SK-N-SH treated with all-trans-retinoic acid at 6 μM for 48 hours (cell line): ENCODE data around the gene SYNDIG1.
"Not testable (repeated sequence)": the region's sequence is repeated elsewhere in the genome, so short reads cannot be mapped to it uniquely, and the experiment has no call there.

ENCODE experiments used
- ATAC-seq: fragments of 200-7000 bp; cut with Tn5 transposase; 3 replicates; pipeline ENCODE4 v1.9.1; 2020; ENCODE audit warnings: mild to moderate bottlenecking, moderate library complexity
- ARNTL ChIP-seq: fragments of 450-650 bp; formaldehyde crosslinking; IDR thresholded peaks from 2 replicates; pipeline ENCODE4 v1.5.0; 2020; ENCODE audit warnings: low read depth, mild to moderate bottlenecking, moderate library complexity, borderline replicate concordance
- BACH2 ChIP-seq: fragments of 250-450 bp; sonication (Bioruptor Pico); IDR thresholded peaks from 2 replicates; pipeline ENCODE4 v1.9.0; 2021; ENCODE audit warnings: mild to moderate bottlenecking, borderline replicate concordance
- CSDC2 ChIP-seq: fragments of 250-450 bp; sonication (Bioruptor Pico); IDR thresholded peaks from 2 replicates; pipeline ENCODE4 v1.5.0; 2020; ENCODE audit warnings: mild to moderate bottlenecking, moderate library complexity
- GLIS3 ChIP-seq: fragments of 250-450 bp; sonication (Bioruptor Pico); IDR thresholded peaks from 2 replicates; pipeline ENCODE4 v1.5.0; 2020; ENCODE audit warnings: mild to moderate bottlenecking, moderate library complexity
- ISL1 ChIP-seq: fragments of 250-450 bp; sonication (Bioruptor Pico); IDR thresholded peaks from 2 replicates; pipeline ENCODE4 v2.1.2; 2022; ENCODE audit warnings: mild to moderate bottlenecking, moderate library complexity
- OSR1 ChIP-seq: fragments of 250-450 bp; sonication (Bioruptor Pico); IDR thresholded peaks from 2 replicates; pipeline ENCODE4 v1.8.0; 2022; ENCODE audit warnings: moderate library complexity, mild to moderate bottlenecking, inconsistent platforms
- PPARA ChIP-seq: fragments of 250-450 bp; sonication (Bioruptor Pico); IDR thresholded peaks from 2 replicates; pipeline ENCODE4 v1.5.0; 2020; ENCODE audit warnings: mild to moderate bottlenecking, borderline replicate concordance
- RARB ChIP-seq: fragments of 250-450 bp; sonication (Bioruptor Pico); IDR thresholded peaks from 2 replicates; pipeline ENCODE4 v1.8.0; 2021; ENCODE audit warnings: mild to moderate bottlenecking, moderate library complexity
- SNAI2 ChIP-seq: fragments of 250-450 bp; sonication (Bioruptor Pico); IDR thresholded peaks from 2 replicates; pipeline ENCODE4 v1.5.0; 2020; ENCODE audit warnings: mild to moderate bottlenecking, moderate library complexity
- TCF4 ChIP-seq: fragments of 250-450 bp; sonication (Bioruptor Pico); IDR thresholded peaks from 2 replicates; pipeline ENCODE4 v1.8.0; 2021; ENCODE audit warnings: mild to moderate bottlenecking, moderate library complexity, borderline replicate concordance
- ZC3H10 ChIP-seq: fragments of 250-450 bp; sonication (Bioruptor Pico); IDR thresholded peaks from 2 replicates; pipeline ENCODE4 v1.5.1; 2021; ENCODE audit warnings: mild to moderate bottlenecking, moderate library complexity
- ZNF565 ChIP-seq: fragments of 450-650 bp; formaldehyde crosslinking; conservative IDR thresholded peaks from 2 replicates; pipeline ENCODE4 v1.5.0; 2020; ENCODE audit warnings: low read depth, mild to moderate bottlenecking, moderate library complexity
- ZNF70 ChIP-seq: fragments of 450-650 bp; formaldehyde crosslinking; IDR thresholded peaks from 2 replicates; pipeline ENCODE4 v1.5.0; 2020; ENCODE audit warnings: mild to moderate bottlenecking, moderate library complexity
- ZNF8 ChIP-seq: fragments of 450-650 bp; formaldehyde crosslinking; IDR thresholded peaks from 2 replicates; pipeline ENCODE4 v1.5.0; 2020; ENCODE audit warnings: mild to moderate bottlenecking, moderate library complexity
- TF ChIP-seq, protein P1 (sequence below): fragments of 250-450 bp; sonication (Bioruptor Pico); IDR thresholded peaks from 2 replicates; pipeline ENCODE4 v1.5.1; 2020; ENCODE audit warnings: low read depth, mild to moderate bottlenecking, moderate library complexity
- TF ChIP-seq, protein P2 (sequence below): fragments of 250-450 bp; sonication (Bioruptor Pico); IDR thresholded peaks from 2 replicates; pipeline ENCODE4 v1.8.0; 2020; ENCODE audit warnings: mild to moderate bottlenecking, moderate library complexity, borderline replicate concordance
- TF ChIP-seq, protein P3 (sequence below): fragments of 250-450 bp; sonication (Bioruptor Pico); IDR thresholded peaks from 2 replicates; pipeline ENCODE4 v1.5.0; 2020; ENCODE audit warnings: mild to moderate bottlenecking, moderate library complexity
- TF ChIP-seq, protein P4 (sequence below): fragments of 250-450 bp; sonication (Bioruptor Pico); IDR thresholded peaks from 2 replicates; pipeline ENCODE4 v1.5.1; 2021; ENCODE audit warnings: mild to moderate bottlenecking, moderate library complexity

Gene SYNDIG1

DNA sequence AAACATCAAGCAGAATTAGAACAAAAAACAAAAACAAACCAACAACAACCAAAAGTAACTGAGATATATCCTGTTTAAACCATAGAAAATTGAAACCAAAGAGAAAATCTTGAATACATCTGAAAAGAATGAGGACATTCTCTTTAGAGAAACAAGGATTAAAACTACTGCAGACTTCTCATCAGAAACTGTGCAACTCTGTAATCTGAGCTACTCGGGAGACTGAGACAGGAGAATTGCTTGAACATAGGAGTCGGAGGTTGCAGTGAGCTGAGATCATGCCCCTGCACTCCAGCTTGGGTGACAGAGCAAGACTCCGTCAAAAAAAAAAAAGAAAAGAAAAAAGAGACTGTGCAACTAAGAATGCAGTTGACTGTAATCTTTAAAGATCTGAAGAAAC lies 153.4 kb downstream of the SYNDIG1 start:
- TF ChIP-seq, protein P1, sequence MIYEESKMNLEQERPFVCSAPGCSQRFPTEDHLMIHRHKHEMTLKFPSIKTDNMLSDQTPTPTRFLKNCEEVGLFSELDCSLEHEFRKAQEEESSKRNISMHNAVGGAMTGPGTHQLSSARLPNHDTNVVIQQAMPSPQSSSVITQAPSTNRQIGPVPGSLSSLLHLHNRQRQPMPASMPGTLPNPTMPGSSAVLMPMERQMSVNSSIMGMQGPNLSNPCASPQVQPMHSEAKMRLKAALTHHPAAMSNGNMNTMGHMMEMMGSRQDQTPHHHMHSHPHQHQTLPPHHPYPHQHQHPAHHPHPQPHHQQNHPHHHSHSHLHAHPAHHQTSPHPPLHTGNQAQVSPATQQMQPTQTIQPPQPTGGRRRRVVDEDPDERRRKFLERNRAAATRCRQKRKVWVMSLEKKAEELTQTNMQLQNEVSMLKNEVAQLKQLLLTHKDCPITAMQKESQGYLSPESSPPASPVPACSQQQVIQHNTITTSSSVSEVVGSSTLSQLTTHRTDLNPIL (CRISPR knock-in tag) = no peak
- TF ChIP-seq ARNTL (CRISPR knock-in tag) = no peak
- TF ChIP-seq, protein P2, sequence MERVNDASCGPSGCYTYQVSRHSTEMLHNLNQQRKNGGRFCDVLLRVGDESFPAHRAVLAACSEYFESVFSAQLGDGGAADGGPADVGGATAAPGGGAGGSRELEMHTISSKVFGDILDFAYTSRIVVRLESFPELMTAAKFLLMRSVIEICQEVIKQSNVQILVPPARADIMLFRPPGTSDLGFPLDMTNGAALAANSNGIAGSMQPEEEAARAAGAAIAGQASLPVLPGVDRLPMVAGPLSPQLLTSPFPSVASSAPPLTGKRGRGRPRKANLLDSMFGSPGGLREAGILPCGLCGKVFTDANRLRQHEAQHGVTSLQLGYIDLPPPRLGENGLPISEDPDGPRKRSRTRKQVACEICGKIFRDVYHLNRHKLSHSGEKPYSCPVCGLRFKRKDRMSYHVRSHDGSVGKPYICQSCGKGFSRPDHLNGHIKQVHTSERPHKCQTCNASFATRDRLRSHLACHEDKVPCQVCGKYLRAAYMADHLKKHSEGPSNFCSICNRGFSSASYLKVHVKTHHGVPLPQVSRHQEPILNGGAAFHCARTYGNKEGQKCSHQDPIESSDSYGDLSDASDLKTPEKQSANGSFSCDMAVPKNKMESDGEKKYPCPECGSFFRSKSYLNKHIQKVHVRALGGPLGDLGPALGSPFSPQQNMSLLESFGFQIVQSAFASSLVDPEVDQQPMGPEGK (CRISPR knock-in tag) = no peak
- TF ChIP-seq, protein P3, sequence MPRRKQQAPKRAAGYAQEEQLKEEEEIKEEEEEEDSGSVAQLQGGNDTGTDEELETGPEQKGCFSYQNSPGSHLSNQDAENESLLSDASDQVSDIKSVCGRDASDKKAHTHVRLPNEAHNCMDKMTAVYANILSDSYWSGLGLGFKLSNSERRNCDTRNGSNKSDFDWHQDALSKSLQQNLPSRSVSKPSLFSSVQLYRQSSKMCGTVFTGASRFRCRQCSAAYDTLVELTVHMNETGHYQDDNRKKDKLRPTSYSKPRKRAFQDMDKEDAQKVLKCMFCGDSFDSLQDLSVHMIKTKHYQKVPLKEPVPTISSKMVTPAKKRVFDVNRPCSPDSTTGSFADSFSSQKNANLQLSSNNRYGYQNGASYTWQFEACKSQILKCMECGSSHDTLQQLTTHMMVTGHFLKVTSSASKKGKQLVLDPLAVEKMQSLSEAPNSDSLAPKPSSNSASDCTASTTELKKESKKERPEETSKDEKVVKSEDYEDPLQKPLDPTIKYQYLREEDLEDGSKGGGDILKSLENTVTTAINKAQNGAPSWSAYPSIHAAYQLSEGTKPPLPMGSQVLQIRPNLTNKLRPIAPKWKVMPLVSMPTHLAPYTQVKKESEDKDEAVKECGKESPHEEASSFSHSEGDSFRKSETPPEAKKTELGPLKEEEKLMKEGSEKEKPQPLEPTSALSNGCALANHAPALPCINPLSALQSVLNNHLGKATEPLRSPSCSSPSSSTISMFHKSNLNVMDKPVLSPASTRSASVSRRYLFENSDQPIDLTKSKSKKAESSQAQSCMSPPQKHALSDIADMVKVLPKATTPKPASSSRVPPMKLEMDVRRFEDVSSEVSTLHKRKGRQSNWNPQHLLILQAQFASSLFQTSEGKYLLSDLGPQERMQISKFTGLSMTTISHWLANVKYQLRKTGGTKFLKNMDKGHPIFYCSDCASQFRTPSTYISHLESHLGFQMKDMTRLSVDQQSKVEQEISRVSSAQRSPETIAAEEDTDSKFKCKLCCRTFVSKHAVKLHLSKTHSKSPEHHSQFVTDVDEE (CRISPR knock-in tag) = no peak
- TF ChIP-seq TCF4 (CRISPR knock-in tag) = no peak
- no peak for ATAC-seq

DNA sequence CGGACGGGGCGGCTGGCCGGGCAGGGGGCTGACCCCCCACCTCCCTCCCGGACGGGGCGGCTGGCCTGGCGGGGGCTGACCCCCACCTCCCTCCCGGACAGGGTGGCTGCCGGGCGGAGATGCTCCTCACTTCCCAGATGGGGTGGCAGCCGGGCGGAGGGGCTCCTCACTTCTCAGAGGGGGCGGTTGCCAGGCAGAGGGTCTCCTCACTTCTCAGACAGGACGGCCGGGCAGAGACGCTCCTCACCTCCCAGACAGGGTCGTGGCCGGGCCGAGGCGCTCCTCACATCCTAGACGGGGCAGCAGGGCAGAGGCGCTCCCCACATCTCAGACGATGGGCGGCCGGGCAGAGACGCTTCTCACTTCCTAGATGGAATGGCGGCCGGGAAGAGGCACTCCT lies 156.7 kb downstream of the SYNDIG1 start:
- ATAC-seq = not testable (repeated sequence)

DNA sequence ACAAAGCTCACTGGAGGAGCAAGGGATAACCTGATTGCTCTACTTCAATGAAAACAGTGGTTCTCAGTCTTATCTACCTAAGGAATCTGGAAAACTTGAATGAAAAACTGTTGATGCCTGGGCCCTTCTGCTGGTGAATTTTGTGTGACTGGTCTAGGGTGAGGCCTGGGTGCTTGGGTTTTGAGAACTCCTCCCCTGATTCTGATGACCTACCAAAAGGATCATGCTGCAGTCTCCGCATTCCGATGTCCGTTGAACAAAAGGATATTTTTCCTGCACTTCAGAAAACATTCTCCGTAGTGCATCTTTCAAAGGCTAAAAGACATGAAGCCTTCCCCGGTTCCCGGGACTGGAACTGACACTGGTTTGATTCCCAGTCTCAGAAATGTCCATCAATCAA lies 157.9 kb downstream of the SYNDIG1 start:
- ATAC-seq = no peak
- TF ChIP-seq OSR1 (CRISPR knock-in tag) (no peak), ZNF8 (CRISPR knock-in tag) (no peak), ZC3H10 (CRISPR knock-in tag) (no peak), CSDC2 (CRISPR knock-in tag) (no peak), TCF4 (CRISPR knock-in tag) (no peak), BACH2 (CRISPR knock-in tag) (no peak), GLIS3 (CRISPR knock-in tag) (no peak), ZNF565 (CRISPR knock-in tag) (no peak), PPARA (CRISPR knock-in tag) (no peak)

DNA sequence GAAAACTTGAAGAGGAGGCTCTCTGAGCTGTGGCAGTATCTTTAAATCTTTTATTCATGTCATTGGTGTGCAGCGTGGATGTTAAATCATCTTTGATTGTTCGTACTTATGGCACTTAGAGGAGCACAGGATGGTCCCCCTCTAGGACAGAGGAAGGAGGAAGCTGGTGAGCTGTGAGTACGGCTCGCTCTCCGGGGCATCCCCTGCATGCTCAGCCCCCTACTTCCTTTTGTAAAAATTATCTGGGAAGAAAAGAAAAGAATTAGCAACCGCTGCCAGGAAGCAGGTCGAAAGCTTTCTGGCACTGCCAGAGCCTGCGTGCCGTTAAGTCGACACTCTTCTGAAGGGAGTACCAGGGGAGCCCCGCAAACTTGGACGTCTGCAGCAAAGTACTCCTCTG lies 158.5 kb downstream of the SYNDIG1 start:
- no peak for ATAC-seq
- TF ChIP-seq PPARA (CRISPR knock-in tag) (no peak), ZNF8 (CRISPR knock-in tag) (no peak), RARB (CRISPR knock-in tag) (no peak), TCF4 (CRISPR knock-in tag) (no peak), SNAI2 (no peak), ISL1 (CRISPR knock-in tag) (no peak), ZNF565 (CRISPR knock-in tag) (no peak), BACH2 (CRISPR knock-in tag) (no peak), ZNF70 (CRISPR knock-in tag) (no peak)
- TF ChIP-seq, protein P1 (CRISPR knock-in tag) = no peak
- TF ChIP-seq, protein P2 (CRISPR knock-in tag) = no peak
- TF ChIP-seq, protein P4, sequence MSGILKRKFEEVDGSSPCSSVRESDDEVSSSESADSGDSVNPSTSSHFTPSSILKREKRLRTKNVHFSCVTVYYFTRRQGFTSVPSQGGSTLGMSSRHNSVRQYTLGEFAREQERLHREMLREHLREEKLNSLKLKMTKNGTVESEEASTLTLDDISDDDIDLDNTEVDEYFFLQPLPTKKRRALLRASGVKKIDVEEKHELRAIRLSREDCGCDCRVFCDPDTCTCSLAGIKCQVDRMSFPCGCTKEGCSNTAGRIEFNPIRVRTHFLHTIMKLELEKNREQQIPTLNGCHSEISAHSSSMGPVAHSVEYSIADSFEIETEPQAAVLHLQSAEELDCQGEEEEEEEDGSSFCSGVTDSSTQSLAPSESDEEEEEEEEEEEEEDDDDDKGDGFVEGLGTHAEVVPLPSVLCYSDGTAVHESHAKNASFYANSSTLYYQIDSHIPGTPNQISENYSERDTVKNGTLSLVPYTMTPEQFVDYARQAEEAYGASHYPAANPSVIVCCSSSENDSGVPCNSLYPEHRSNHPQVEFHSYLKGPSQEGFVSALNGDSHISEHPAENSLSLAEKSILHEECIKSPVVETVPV (CRISPR knock-in tag) = no peak
